Stimulated activated CD4-positive, alpha-beta T cell treated with anti-CD3 and anti-CD28 coated beads, TNF-alpha, amount 100 ng/mL, for 4 hours (primary cell): ENCODE data around the gene ATP6V0A1.
"Not testable (repeated sequence)": the region's sequence is repeated elsewhere in the genome, so short reads cannot be mapped to it uniquely, and the experiment has no call there.

Experiments
- DNase-seq, 3 experiments: peaks; one replicate each; pipeline ENCODE4 v3.0.0-alpha.2; 2020; ENCODE audit warnings: low read depth in 3 of 3

ATP6V0A1 gene

DNA sequence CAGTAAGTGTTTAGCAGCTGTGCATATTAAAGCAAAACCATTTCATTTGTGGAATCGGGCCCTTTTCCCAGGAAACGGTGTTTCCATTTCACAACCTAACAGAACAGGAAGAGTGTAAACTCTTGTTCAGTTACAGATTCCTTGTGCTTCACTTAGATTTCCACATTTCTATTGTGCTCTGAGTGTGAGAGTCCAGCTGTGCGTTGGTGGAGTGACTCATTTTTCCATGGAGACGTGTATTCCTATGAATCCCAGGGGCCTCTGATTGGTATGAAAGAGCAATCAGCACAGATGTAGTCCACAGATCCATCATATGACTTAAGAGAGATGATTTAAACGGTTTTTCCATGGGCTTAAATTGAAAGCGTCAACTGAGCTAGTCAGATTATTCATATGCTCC lies 22.3 kb upstream of the ATP6V0A1 start:
- no peak for DNase-seq

DNA sequence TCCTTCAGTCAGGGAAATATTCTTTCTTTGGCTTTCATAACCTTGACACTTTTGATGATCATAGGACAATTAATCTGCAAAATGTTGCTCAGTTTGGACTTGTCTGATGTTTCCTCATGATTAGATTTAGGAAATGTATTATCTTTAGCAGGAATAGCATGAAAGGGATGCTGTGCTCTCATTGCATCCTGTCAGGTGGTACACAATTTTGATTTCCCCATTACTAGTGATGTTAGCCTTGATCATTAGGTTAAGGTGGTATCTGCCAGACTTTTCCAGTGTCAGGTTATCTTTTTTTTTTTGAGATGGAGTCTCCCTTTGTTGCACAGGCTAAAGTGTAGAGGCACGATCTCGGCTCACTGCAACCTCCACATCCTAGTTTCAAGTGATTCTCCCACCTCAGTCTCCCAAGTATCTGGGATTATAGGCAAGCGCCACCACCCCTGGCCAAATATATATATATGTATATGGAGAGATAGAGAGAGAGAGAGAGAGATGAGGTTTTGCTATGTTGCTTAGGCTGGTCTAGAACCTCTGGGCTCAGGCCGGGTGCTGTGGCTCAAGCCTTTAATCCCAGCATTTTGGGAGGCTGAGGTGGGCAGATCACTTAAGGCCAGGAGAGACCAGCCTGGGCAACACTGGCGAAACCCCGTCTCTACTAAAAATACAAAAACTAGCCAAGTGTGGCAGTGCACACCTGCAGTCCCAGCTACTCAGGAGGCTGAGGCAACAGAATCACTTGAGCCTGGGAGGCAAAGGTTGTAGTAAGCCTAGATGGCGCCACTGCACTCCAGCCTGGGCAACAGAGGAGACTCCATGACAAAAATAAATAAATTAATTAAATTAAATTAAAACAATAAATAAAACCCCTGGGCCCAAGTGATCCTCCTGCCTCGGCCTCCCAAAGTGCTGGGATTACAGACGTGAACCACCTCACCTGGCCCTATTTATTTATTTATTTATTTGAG lies 19.8 kb upstream of the ATP6V0A1 start:
- peak in 1 of 3 experiments; percentile 19 for DNase-seq

DNA sequence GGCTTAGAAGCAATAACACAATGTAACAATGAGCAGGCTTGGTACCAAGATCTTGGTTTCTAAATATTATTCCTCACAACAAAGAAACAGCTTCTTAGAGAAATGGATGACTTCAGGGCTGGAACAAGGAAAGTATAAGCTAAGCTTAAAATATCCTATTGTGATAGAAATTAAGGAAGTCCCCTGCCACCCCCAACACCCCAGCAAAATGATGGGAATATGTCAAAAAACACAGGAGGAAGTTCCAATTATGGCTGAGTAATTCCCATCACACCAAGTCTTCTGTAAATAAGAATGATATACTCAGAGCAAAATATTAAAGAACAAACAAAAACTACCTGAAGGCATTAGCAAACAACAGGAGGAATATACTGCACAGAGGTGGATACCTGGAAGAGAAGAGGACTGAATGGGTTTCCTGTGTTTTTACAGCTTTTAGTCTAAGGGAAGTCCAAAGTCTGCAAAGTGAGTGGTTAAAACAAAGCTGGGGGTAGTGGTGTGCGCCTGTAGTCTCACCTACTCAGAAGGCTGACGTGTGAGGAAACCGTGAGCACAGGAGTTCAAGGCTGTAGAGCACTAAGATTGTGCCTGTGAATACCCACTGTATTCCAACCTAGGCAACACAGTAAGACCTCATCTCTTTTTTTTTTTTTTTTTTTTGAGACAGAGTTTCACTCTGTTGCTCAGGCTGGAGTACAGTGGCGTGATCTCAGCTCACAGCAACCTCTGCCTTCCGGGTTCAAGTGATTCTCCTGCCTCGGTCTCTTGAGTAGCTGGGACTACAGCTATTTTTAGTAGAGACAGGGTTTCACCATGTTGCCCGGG lies 17.1 kb upstream of the ATP6V0A1 start:
- DNase-seq: no peak

DNA sequence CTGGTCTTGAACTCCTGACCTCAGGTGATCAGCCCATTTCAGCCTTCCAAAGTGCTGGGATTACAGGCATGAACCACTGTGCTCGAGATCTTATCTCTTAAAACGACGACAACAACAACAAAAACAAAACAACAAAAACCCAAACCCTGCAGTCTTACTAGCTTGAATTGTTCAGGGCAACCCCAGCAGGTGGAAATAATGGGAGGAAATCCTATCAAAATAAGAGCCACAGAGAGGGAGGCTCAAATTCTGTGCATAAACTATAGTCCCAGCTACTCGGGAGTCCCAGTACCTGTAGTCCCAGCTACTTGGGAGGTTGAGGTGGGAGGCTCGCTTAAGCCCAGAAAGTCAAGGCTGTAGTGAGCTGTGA lies 16.5 kb upstream of the ATP6V0A1 start:
- no peak for DNase-seq

DNA sequence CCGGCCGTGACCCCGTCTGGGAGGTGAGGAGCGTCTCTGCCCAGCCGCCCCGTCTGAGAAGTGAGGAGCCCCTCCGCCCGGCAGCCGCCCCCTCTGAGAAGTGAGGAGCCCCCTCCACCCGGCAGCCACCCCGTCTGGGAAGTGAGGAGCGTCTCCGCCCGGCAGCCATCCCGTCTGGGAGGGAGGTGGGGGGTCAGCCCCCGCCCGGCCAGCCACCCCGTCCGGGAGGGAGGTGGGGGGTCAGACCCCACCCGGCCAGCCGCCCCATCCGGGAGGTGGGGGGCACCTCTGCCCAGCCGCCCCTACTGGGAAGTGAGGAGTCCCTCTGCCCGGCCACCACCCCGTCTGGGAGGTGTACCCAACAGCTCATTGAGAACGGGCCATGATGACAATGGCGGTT lies 9.5 kb upstream of the ATP6V0A1 start:
- DNase-seq: not testable (repeated sequence)

DNA sequence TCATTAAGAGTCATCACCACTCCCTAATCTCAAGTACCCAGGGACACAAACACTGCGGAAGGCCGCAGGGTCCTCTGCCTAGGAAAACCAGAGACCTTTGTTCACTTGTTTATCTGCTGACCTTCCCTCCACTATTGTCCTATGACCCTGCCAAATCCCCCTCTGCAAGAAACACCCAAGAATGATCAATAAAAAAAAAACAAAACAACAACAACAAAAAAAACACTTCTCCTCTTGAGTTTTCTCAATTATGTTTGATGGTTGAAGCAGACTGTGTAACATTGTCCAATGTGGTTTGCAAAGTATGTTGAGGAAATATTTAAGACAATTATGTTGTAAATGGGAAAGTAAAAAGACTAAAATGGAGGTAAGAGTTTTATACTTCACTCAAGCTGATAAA lies 8.8 kb upstream of the ATP6V0A1 start:
- DNase-seq: not testable (repeated sequence)

DNA sequence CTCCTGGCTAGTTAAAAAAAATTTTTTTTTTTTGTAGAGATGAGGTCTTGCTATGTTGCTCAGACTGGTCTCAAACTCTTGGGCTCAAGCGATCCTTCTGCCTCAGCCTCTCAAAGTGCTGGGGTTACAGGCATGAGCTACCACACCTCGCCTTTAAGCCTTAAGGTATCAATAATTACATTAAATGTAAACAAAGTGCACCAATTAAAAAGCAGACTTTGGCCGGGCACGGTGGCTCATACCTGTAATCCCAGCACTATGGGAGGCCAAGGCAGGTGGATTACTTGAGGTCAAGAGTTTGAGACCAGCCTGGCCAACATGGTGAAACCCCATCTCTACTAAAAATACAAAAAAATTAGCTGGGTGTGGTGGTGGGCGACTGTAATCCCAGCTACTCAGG lies 7.4 kb upstream of the ATP6V0A1 start:
- DNase-seq: not testable (repeated sequence)

DNA sequence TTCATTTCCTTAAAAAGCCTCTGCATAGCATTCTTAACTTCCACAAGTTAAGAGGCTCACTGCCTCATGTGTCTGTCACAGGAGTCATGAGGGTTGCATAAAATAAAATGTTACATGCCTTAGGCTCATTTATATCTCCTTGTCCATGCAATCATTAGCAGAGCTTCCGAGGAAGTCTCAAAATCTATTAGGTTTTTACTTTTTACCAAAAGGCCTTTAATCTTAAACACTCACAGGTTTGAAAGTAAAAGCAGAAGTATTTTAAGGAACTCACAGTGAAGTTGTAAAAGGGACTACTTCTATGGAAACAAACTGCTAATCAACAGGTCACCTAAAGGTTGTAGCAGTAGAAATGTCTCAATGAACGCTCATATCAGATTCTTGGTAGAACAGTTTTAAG lies 5.2 kb upstream of the ATP6V0A1 start:
- DNase-seq: no peak

DNA sequence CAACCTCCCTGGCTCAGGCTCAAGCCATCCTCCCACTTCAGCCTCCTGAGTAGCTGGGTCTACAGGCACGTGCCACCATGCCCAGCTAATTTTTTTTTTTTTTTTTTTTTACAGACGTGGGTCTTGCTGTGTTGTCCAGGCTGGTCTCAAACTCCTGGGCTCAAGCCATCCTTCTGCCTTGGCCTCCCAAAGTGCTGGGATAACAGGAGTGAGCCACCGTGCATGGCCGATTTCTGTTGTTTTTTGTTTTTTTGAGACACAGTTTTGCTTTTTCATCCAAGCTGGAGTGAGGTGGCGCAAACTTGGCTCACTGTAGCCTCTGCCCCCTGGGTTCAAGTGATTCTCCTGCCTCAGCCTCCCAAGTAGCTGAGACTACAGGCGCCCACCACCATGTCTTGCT lies 3.7 kb upstream of the ATP6V0A1 start:
- not testable (repeated sequence) for DNase-seq

DNA sequence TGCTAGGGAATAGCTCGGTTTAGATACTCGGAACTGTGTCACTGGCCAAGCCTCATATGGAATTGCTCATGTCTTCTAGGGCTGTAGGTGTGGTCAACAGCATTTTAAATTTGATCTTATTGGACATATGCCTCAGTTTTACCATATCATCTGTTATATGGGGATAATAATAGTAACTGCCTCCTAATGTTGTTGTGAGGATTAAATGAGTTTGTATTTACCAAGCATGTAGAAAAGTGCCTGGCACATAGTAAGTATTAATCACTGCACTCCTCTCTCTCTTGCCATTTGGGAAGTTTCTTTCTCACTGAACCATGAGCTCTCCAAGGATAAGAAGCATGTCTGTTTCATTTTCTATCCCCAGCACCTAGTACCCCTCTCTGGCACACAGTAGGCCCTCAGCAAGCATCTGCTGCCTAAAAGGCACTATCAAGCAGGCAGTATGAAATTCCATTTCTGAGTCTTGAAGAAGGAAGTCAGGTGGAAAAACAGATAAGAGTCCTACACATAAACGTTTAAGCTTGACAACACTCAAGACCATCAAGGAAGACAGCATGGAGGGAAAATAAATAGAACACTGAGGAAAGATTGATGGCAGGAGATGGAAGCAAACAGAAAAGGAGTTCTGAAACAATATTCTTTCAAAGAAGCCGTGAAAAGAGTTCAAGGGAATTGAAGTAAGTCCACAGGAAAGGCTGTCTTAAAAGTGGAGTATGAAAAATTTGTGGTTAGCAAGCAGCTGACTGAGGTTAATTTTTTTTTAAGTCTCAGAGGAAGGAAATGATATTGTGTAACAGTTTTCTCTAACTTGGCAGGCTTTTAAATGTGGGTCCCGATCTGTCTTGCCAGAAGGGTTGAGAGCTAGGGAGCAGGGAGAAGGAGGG lies 2.2 kb upstream of the ATP6V0A1 start:
- no peak for DNase-seq

DNA sequence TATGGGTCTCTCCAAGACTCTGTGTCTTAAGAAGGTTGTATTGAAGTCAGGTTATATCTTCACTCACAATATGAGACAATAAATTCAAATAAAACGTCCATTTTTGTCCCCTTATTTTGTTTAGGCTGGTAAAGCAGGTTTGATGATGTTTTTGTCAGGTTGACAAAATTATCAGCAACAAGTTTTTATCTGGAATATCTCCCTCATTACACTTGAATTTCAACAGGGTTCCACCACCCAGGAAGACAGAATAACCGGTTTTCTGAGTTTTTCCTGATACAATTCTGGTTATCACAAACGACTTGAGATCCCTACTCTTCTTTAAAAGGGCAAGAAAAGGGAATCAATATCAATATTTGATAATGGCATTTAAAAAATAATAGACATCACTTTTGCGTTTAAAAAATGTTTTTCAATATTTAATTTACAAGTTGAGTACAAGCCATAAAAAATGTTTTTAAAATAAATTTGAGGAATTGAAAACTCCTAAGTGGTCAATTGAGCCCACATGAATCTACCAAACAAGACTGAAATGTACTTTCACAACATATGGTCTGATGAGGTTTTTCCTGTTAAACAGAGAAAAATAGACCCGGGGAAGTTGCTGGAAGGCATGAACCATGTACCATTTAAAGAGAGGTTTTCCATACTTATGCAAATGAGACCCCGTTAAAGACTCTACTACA lies 1.4 kb upstream of the ATP6V0A1 start:
- DNase-seq: no peak

DNA sequence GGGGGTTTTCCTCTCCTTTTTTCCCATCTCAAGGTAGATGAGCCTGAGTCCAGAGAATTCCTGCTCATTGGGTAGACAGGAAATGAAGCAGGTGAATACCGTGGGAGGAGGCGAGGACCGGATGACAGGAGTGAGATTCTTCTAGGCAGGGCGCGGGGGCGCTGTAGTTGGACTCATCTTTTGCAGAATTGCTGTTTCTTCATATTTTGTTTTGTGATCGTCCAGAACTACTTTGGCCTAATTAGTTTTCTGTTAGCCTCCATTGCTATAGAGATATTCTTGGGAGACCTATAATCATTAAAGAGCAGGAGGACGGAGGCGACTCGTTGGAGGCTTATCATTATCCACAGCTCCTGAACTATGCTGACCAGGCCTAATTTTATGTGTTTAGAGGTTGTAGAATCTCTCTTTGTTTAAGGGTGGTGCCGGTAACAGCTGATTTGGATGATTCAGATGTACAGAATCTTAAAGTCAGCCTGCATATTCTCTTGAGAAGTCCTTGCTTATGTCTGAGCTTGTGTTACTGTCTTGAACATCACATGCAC lies 650 bp downstream of the ATP6V0A1 start:
- peak in 1 of 3 experiments; percentile 8 for DNase-seq

DNA sequence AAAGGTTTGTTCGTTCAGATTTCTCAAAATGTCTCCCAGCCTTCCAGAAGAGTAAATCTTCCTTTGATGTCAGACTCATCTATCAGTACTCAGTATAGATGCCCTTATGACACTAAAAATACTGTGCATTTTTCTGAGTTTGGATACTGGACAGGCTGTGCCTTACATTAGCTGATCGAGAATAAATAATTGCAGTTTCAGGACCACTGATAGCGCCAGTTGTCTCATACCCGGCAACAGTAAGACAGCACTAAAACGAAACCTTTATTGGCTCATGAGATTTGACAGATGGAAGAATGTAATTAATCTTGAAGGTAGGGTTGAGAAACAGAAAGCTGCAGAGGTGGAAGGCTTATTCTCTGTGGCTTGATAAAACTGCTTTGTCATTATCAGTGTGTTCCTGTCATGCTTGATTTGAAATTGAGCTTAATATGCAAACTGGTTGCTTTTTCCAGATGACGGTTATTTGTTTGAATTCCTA lies 1.2 kb downstream of the ATP6V0A1 start:
- no peak for DNase-seq

DNA sequence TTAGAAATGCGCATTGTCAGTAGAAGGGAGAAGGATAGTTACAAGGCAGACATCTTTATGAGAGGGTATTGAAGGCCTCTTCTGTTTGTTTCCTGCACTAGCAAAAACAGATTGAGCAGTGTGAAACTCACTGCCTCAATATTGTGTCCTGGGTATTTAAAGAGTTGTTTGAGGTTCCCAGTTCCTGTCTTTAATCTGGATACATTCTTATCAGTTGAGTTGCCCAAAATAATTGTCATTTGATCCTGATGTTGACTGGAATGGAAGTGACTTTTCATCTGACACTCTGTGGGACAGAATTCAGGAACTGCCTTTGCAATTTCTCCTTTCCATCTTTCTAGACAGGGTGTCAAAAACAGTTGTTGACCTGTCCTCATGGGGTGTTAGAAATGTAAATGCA lies 1.7 kb downstream of the ATP6V0A1 start:
- no peak for DNase-seq

DNA sequence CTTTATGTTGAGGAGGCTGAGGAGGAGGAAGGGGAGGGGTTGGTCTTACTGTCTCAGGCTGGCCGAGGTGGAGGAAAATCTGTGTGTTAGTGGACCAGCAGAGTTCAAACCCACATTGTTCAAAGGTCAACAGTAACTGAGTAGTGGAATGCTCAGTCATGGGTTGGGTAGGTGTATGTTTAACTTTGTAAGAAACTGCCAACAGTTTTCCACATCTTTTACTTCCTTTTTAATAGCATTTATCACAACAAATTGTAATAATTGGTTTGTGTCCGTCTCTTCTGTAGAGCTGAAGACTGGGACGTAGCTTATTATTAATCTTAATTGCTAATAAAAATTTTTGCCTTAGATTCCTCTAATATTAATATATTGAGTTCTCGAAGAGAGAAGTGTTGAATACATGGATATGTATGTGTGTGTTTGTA lies 5.3 kb downstream of the ATP6V0A1 start:
- no peak for DNase-seq

DNA sequence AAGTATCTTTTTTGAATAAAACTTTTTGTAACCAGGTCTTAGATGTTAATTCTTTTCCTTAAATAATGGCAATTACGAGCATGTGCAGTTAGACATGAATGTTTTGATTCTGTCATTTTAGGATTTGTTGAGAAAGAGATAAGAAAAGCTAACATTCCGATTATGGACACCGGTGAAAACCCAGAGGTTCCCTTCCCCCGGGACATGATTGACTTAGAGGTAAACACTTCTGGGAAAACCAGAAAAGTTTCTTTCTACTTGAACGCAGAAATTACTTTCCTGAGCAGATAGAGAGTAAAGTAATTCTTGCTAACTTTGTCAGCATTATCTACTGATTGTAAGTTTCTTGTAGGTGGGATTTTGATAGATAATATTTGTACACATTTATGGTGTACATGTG lies 9.2 kb downstream of the ATP6V0A1 start:
- no peak for DNase-seq

DNA sequence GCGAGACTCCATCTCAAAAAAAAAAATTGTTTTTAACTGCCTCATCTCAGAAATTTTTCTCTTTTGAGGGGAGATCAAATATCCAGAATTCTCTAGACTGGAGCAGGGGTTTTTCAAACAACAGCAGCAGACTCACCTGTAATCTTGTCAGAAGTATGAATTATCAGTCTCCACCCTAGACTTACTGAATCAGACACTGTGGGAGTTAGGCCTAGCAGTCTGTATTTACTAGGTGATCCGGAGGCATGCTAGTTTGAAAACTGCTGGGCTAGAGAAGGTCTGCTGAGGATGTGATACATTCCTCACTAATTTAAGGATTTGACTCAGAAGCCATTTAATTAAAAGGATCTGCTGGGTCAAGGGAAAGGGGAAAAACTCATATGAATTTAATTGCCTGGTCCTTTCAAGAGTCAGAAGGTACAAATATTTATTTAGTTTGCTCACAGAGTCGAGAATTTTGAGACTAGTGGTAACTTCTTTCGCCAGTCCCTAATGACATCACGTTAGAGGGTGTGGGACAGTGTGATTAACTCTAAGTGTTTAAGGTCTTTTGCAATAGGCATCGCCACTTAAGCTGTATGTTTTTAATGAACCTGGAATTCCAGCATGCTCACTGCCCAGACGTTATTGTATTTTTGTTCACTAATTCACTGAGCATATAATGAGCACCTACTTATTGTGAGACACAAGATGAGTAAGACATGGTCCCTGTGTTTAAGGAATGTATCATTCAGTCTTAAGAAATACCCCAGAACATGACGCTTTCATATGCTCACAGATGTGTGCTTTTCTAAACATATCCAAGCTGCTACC lies 14.2 kb downstream of the ATP6V0A1 start:
- DNase-seq: no peak

DNA sequence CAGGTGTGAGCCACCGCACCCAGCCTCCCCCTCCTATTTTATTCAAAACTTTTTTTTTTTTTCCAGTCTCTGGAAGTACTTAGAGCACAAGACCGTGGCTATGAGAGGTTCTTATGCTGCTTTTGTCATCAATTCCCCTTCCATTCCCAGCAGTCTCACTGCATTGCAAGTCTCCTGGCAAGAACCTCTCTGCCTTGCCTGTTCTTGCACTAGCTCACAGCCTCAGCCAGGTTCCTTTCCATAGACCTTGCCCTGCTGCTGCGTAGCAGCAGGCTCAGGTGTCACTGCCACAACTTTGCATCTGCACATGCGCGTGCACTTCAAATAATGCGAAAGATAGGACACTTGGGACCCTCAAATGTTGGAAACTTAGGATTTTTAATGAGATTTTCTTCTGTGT lies 15.6 kb downstream of the ATP6V0A1 start:
- DNase-seq: no peak

DNA sequence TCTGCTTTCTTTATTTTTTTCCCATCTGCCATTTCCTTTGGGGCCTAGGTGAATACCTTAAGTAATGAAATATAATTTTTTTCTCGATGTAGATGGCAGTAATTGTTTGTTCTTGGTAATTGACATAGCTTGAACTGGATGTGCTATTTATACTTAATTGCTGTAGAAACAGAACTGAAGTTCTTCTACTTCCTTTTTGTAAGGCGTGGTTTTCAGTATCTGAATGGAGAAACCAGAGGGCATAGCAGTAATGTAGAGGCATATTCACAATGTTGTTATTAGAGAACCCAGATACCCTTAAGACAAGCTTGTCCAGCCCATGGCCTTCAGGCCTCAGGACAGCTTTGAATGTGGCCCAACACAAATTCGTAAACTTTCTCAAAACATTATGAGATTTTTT lies 16.4 kb downstream of the ATP6V0A1 start:
- DNase-seq: no peak

DNA sequence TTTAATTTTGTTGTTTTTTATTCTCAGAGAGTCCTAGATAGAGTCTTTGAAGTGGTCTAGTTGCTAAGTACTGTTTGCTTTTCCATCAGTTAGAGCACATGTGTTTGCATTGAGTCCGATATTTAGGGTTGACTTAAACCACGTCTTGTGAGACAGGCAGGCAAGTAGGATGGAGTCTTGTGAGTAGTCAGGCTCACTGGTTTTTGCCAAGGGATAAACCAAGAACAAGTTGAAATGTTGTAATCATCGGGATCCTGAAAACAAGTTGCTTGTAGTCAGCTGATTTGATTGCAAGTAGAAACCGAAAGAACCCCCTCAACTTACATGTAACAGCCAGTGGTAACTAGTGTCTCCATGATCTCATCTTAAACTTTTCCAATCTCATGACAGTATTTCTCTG lies 17.2 kb downstream of the ATP6V0A1 start:
- DNase-seq: no peak
